HEK293 (cell line): ENCODE measurements around the gene DCAF7.

ENCODE experiments used
- CTCF ChIA-PET: fragments of 350-600 bp; formaldehyde crosslinking; extraction: SDS; loops from one replicate; lab custom pipeline; 2021; ENCODE audit warnings: antibody characterized with exemption; lab: Yijun Ruan, JAX
- POLR2A ChIA-PET: fragments of 300-600 bp; formaldehyde crosslinking; extraction: SDS; loops from one replicate; lab custom pipeline; 2020; ENCODE audit warnings: antibody characterized with exemption, inconsistent platforms; lab: Yijun Ruan, JAX
- H3K27ac ChIP-seq: fragments of 200-500 bp; sonication (Bioruptor generic); 2 replicates; pipeline ENCODE4 v1.5.1; 2014; ENCODE audit warnings: low read depth, low read length, control low read depth, inconsistent platforms; ENCODE audit errors: extremely low read depth
- H3K36me3 ChIP-seq, 2 experiments: fragments of 200-500 bp in 1 of 2; sonication (Bioruptor generic) in 1 of 2; 1 replicate in 1 of 2; 2 replicates in 1 of 2; pipeline ENCODE4 v1.5.1; 2014 to 2017; ENCODE audit warnings: inconsistent platforms in 2 of 2, low read length in 2 of 2; ENCODE audit not compliant: control insufficient read depth in 2 of 2, insufficient read depth in 1 of 2
- H3K4me1 ChIP-seq: fragments of 200-500 bp; sonication (Bioruptor generic); 2 replicates; pipeline ENCODE4 v1.5.1; 2014; ENCODE audit warnings: mild to moderate bottlenecking, low read length, inconsistent platforms; ENCODE audit not compliant: control insufficient read depth, insufficient read depth
- H3K4me3 ChIP-seq: 2 replicates; pipeline ENCODE4 v1.5.1; 2011; ENCODE audit warnings: low read depth, mild to moderate bottlenecking, control low read depth, low read length, moderate library complexity
- H3K9me3 ChIP-seq: fragments of 200-500 bp; sonication (Bioruptor generic); 2 replicates; pipeline ENCODE4 v1.5.1; 2014; ENCODE audit warnings: low read depth, low read length, inconsistent platforms; ENCODE audit not compliant: control insufficient read depth, insufficient read depth
- BCL11B ChIP-seq: fragments of 450-650 bp; formaldehyde crosslinking; IDR thresholded peaks from 2 replicates; pipeline ENCODE4 v1.5.1; 2016; ENCODE audit warnings: low read depth, missing biosample characterization, missing genetic modification characterization
- ELK4 ChIP-seq: IDR thresholded peaks from 2 replicates; pipeline ENCODE4 v1.6.1; 2011; ENCODE audit warnings: mild to moderate bottlenecking, low read depth, low read length, borderline replicate concordance
- GFI1B ChIP-seq: fragments of 450-650 bp; formaldehyde crosslinking; IDR thresholded peaks from 2 replicates; pipeline ENCODE4 v1.5.1; 2016; ENCODE audit warnings: missing biosample characterization, missing genetic modification characterization
- HOXA7 ChIP-seq: sonication (generic); formaldehyde crosslinking; IDR thresholded peaks from 2 replicates; pipeline ENCODE4 v1.8.1; 2022; ENCODE audit warnings: missing genetic modification reagents, borderline replicate concordance
- PATZ1 ChIP-seq: fragments of 450-650 bp; formaldehyde crosslinking; IDR thresholded peaks from 2 replicates; pipeline ENCODE4 v1.5.1; 2016; ENCODE audit warnings: missing biosample characterization, missing genetic modification characterization
- PRDM10 ChIP-seq: fragments of 450-650 bp; formaldehyde crosslinking; IDR thresholded peaks from 2 replicates; pipeline ENCODE4 v1.5.1; 2016; ENCODE audit warnings: missing biosample characterization, missing genetic modification characterization
- TRIM28 ChIP-seq: IDR thresholded peaks from 2 replicates; pipeline ENCODE4 v1.6.1; 2011; ENCODE audit warnings: low read length, control low read depth, borderline replicate concordance
- WT1 ChIP-seq: fragments of 450-650 bp; formaldehyde crosslinking; IDR thresholded peaks from 2 replicates; pipeline ENCODE4 v1.5.1; 2016; ENCODE audit warnings: missing biosample characterization, missing genetic modification characterization
- ZEB2 ChIP-seq: fragments of 450-650 bp; formaldehyde crosslinking; IDR thresholded peaks from 2 replicates; pipeline ENCODE4 v1.5.1; 2016; ENCODE audit warnings: missing biosample characterization, missing genetic modification characterization
- ZFP37 ChIP-seq: fragments of 450-650 bp; formaldehyde crosslinking; IDR thresholded peaks from 2 replicates; pipeline ENCODE4 v1.5.1; 2016; ENCODE audit warnings: missing biosample characterization, missing genetic modification characterization
- ZNF140 ChIP-seq: fragments of 450-650 bp; formaldehyde crosslinking; IDR thresholded peaks from 2 replicates; pipeline ENCODE4 v1.5.1; 2016; ENCODE audit warnings: missing biosample characterization, missing genetic modification characterization
- ZNF169 ChIP-seq: fragments of 450-650 bp; formaldehyde crosslinking; IDR thresholded peaks from 2 replicates; pipeline ENCODE4 v1.5.1; 2016; ENCODE audit warnings: missing biosample characterization, missing genetic modification characterization
- ZNF184 ChIP-seq: fragments of 450-650 bp; IDR thresholded peaks from 2 replicates; pipeline ENCODE4 v1.5.1; 2018; ENCODE audit warnings: missing biosample characterization, mild to moderate bottlenecking, missing genetic modification characterization
- ZNF2 ChIP-seq: fragments of 450-650 bp; formaldehyde crosslinking; IDR thresholded peaks from 2 replicates; pipeline ENCODE4 v1.5.1; 2016; ENCODE audit warnings: missing biosample characterization, missing genetic modification characterization
- ZNF221 ChIP-seq: fragments of 450-650 bp; formaldehyde crosslinking; IDR thresholded peaks from 2 replicates; pipeline ENCODE4 v1.5.1; 2017; ENCODE audit warnings: missing biosample characterization, missing genetic modification characterization, borderline replicate concordance
- ZNF26 ChIP-seq: fragments of 450-650 bp; formaldehyde crosslinking; IDR thresholded peaks from 2 replicates; pipeline ENCODE4 v1.5.1; 2016; ENCODE audit warnings: missing biosample characterization, missing genetic modification characterization
- ZNF391 ChIP-seq: fragments of 450-650 bp; formaldehyde crosslinking; IDR thresholded peaks from 2 replicates; pipeline ENCODE4 v1.5.1; 2016; ENCODE audit warnings: low read depth, missing biosample characterization, missing genetic modification characterization, borderline replicate concordance
- ZNF621 ChIP-seq: fragments of 450-650 bp; formaldehyde crosslinking; IDR thresholded peaks from 2 replicates; pipeline ENCODE4 v1.5.1; 2017; ENCODE audit warnings: missing biosample characterization, missing genetic modification characterization
- ZNF677 ChIP-seq: fragments of 450-650 bp; IDR thresholded peaks from 2 replicates; pipeline ENCODE4 v1.5.0; 2018; ENCODE audit warnings: missing biosample characterization, mild to moderate bottlenecking, missing genetic modification characterization, moderate library complexity
- ZNF837 ChIP-seq: fragments of 450-650 bp; formaldehyde crosslinking; IDR thresholded peaks from 2 replicates; pipeline ENCODE4 v1.5.1; 2016; ENCODE audit warnings: missing biosample characterization, missing genetic modification characterization

DCAF7 gene

GRCh38 chr17:63567229-63567628 lies 17.0 kb downstream of the DCAF7 start:
- ChIA-PET POLR2A (interaction anchor here (0.6 to 1.1 kb wide), 2 partner anchors 16 to 34 kb away, joined by 3 to 6 read pairs; partner anchors contain the start of gene DCAF7), CTCF (interaction anchor here (0.9 kb wide), 1 partner anchor 45 kb away, joined by 4 read pairs; no protein-coding TSS in a partner anchor)
- no peak overlapping the region for H3K4me3 ChIP-seq
- H3K4me1 ChIP-seq = no peaks in the 10 kb centered on the region; the same call in 1 of the 2 replicates
- TF ChIP-seq ZNF184 (no peak), ZNF140 (tag by site-specific recombination) (no peak), TRIM28 (no peak), ZNF677 (tag by site-specific recombination) (no peak), ZNF837 (tag by site-specific recombination) (no peak), PATZ1 (no peak), BCL11B (tag by site-specific recombination) (no peak), HOXA7 (CRISPR knock-in tag) (no peak), ZFP37 (tag by site-specific recombination) (no peak), ZNF221 (tag by site-specific recombination) (no peak), ZNF26 (tag by site-specific recombination) (no peak), ZNF2 (no peak), ELK4 (no peak), ZNF391 (tag by site-specific recombination) (no peak), PRDM10 (tag by site-specific recombination) (no peak), WT1 (tag by site-specific recombination) (no peak)
- peaks cover 5 to 10% of the 10 kb centered on the region in 2 experiments; a peak in 2 of 3 replicates for H3K36me3 ChIP-seq
- no peaks in the 10 kb centered on the region for H3K9me3 ChIP-seq
- H3K27ac ChIP-seq = no peak overlapping the region

- TF ChIP-seq ZNF169 (tag by site-specific recombination) (no peak), GFI1B (tag by site-specific recombination) (no peak), ZEB2 (tag by site-specific recombination) (no peak), ZNF621 (no peak)
- TF ChIP-seq, all 188 proteins: peak for 0
- Histone ChIP-seq H3K27ac (no peak overlapping the region), H3K9me3 (no peaks in the 10 kb centered on the region), H3K4me3 (no peak overlapping the region), H3K36me3 (peaks cover 6 to 10% of the 10 kb centered on the region in 2 experiments; a peak in 2 of 3 replicates), H3K4me1 (no peaks in the 10 kb centered on the region; the same call in 1 of the 2 replicates)
- POLR2A ChIA-PET = interaction anchor here (0.6 to 1.6 kb wide), 3 partner anchors 18 to 54 kb away, joined by 3 to 12 read pairs (median 5); partner anchors contain the start of genes DCAF7 and MAP3K3
- CTCF ChIA-PET = interaction anchor here (0.7 to 2.3 kb wide), 6 partner anchors 17 to 401 kb away, joined by 3 to 12 read pairs (median 4); no protein-coding TSS in a partner anchor
Observed at GRCh38 chr17:63568563-63568962, 18.3 kb downstream of the DCAF7 start.
